GM04503 (cell line): ENCODE results near the gene ALOX12.
A peak's percentile ranks its signal among the peaks of the same experiment; 100 is the strongest.
"Not testable (repeated sequence)": the region's sequence is repeated elsewhere in the genome, so short reads cannot be mapped to it uniquely, and the experiment has no call there.

ENCODE experiments used
- DNase-seq: peaks from one replicate; pipeline ENCODE4 v3.0.0-alpha.2; 2012; ENCODE audit warnings: low read depth

ALOX12 gene

DNA sequence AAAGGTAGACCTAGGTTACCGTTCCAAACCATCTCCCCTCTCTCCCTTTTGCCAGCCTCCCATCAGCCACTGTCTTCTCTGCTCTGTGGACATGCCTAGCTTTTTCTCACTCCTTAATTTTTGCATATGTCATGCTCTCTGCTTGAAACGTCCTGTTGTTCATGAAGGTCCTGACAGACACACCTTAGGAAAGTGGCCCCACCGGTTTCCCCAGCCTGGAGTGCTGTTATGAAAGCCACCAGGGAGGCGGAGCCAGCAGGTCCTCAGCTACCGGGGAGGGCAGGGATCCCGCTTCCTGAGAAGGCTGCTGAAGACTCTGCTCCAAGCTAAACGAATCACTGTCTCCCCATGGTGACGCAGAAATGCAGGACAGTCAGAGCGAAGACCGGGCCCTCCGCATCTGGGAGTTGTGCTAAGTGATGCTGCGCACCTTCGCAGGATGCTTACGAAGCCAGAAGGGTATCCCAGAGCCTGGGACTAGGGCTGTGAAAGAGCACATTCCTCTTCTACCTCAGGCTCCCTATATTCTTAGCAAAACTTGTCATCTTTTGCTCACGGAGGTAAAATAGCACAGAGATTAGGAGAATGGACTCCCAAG is 50.4 kb downstream of the ALOX12 start:
- no peak for DNase-seq

GRCh38 chr17:7046725-7047397 is 51.0 kb downstream of the ALOX12 start:
- not testable (repeated sequence) for DNase-seq

GRCh38 chr17:7047566-7047965 is 51.7 kb downstream of the ALOX12 start:
- no peak for DNase-seq

GRCh38 chr17:7048968-7049367 is 53.1 kb downstream of the ALOX12 start:
- no peak for DNase-seq

DNA sequence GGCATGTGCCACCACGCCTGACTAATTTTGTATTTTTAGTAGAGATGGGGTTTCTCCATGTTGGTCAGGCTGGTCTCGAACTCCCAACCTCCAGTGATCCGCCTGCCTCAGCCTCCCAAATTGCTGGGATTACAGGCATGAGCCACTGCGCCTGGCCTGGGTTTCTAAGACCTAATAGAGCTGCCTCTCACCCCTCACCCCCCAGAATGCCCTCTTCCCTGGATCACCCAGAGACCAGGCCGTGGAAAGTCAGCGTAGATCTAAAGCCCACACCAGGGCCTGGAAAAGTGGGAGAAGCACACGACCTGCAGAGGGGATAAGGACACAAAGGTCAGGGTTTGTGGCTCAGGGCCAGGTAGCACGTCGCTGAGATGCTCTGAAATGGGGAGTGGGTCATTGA is 54.7 kb downstream of the ALOX12 start:
- DNase-seq = not testable (repeated sequence)

- DNase-seq = peak; percentile 33
Measured at GRCh38 chr17:7056386-7056785, 60.5 kb downstream of the ALOX12 start.

DNA sequence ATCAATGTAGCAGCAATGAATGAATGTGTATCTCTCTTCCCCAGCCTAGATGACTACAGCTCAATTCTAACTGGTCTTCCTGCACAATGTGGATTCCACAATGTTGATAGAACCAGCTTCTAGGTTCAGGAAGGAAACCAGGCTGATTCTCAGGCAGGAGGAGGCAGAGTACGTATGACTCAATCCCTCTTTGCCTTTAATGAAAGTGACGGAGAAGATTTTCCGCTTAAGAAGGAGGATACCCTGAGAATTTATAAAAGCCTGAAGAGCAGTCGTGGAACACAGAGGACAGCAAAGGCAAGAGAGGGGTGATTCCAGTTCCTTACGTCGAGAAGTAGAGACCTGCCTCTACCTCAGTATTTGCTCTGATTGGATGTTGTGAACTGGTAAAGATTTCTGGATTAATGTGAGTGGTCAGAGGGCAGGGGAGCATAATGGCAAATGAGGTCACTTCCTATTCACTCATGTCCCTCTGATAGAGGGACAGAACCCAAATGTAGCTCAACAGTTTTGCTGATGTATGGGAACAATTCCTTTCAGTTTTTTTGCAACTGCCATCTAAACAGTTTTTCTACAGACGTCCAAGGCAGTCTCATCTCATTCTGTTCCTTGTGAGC is 63.1 kb downstream of the ALOX12 start:
- DNase-seq = no peak
